GM19025 (cell line): Measurements from ENCODE around the gene MVK.

Source experiments
- ATAC-seq: cut with Tn5 transposase; IDR thresholded peaks from one replicate; pipeline ENCODE4 v1.9.1; 2021; ENCODE audit warnings: mild to moderate bottlenecking, low read depth, moderate library complexity; ENCODE audit not compliant: unreplicated experiment

The MVK gene

GRCh38 chr12:109573029-109573913 is at the start of gene MVK, which contains the start of gene MMAB:
Gene MVK (plus strand): TSS chr12:109573794. CDS start chr12:109574823, 1,029 bp downstream.
Gene MMAB (minus strand): TSS chr12:109573504. CDS start chr12:109573480, 24 bp downstream.
- peak; percentile 97 for ATAC-seq

- no peak for ATAC-seq
Measured at GRCh38 chr12:109524466-109525278, 48.9 kb upstream of the MVK start.

GRCh38 chr12:109525279-109525585 is 48.4 kb upstream of the MVK start:
- ATAC-seq = no peak

GRCh38 chr12:109527489-109528123 is 46.0 kb upstream of the MVK start:
- ATAC-seq = no peak

DNA sequence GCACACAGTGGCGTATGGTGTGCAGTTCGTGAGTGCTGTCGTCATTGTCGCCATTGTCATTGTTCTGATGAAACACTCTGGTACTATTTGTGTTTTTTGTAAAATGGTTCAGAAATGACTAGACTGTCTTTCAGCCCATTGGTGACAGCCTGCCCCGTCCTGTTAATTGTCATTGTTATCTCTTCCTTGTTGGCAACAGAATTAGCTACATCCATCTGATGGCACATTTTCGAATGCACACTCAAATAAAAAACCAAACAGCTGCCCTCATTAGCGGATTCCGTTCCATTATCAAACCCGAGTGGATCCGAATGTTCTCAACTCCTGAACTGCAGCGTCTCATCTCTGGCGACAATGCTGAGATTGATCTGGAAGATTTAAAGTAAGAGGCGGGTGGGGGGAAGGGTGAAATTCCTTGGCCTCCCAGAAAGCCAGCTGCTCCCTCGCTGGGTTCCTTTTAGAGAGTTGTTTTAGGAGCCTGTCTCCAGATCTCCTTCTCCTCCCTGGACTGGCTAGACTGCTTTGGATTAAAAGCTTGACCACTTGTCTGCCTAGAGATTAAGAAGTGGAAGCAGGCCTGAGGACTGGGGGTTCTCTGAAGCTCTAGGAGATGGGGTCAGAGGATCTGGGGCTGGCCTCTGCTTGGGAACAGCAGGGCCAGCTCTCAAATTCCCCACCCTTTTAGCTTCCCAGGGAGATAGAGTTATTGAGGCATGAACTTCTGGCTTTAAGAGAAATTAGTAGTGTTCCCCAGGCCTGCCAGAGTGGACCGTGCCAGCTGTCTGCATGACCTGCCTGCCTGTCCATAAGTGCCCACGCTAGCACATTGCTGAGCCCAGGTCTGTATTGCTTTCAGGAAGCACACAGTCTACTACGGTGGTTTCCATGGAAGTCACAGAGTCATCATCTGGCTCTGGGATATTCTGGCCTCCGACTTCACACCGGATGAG is 43.6 kb upstream of the MVK start:
- no peak for ATAC-seq

GRCh38 chr12:109531411-109531810 is 42.2 kb upstream of the MVK start:
- ATAC-seq = no peak

GRCh38 chr12:109532721-109533486 is 40.7 kb upstream of the MVK start:
- ATAC-seq = no peak

DNA sequence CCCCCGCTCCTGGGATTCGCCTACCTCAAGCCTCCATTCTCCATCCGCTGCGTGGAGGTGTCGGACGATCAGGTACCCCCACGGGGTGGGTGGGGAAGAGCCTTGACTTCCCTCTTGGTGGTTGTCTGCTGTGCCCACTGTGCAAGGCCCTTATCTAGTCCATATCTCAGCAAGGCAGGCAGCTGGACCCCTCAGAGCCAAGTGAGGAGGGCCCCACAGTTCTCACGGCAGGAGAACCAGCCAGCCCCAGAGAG is 40.2 kb upstream of the MVK start:
- ATAC-seq = no peak

- no peak for ATAC-seq
Measured at GRCh38 chr12:109534456-109534855, 39.1 kb upstream of the MVK start.

DNA sequence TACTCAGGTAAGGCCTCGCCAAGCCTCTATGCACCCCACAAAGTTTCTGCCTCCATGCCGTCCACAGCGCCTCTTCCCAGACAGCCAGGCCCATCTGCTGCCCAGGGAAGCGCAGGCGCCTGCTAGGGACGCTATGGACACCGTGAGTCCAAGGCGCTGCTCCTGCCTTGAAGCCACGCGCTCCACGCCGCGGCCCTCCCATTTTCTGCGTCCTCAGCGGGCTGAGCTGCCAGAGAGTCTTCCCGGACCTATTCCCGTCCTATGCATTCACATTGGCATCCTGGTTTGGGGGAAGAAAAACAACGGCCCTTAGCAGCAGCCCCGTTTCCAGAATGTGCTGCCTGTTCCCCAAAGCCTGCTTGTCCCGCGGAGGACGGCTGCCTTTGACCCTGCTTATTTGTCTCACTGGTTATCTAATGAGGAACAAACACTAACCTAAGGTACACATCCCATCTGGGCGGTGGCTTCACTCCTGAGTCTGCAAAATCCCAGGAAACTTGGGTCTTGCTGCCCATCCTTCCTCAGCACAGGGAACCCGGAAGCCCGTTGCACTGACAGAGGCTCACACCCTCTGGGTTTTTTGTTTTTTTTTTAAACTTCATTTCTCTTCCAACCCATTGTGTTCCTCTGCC is 38.2 kb upstream of the MVK start:
- no peak for ATAC-seq

- ATAC-seq = no peak
Measured at GRCh38 chr12:109535863-109536250, 37.7 kb upstream of the MVK start.

- no peak for ATAC-seq
Measured at GRCh38 chr12:109537136-109537535, 36.5 kb upstream of the MVK start.

- ATAC-seq = no peak
Measured at GRCh38 chr12:109538191-109538863, 35.3 kb upstream of the MVK start.

- no peak for ATAC-seq
Measured at GRCh38 chr12:109539508-109539907, 34.1 kb upstream of the MVK start.

GRCh38 chr12:109540526-109541412 is 32.8 kb upstream of the MVK start:
- ATAC-seq = no peak

- no peak for ATAC-seq
Measured at GRCh38 chr12:109541413-109541726, 32.2 kb upstream of the MVK start.

GRCh38 chr12:109542014-109542413 is 31.6 kb upstream of the MVK start:
- no peak for ATAC-seq

GRCh38 chr12:109542876-109543275 is 30.7 kb upstream of the MVK start:
- ATAC-seq = no peak
